GM10266 (cell line): ENCODE measurements around the gene MREG.

Experiments used
- DNase-seq: peaks from one replicate; pipeline ENCODE4 v3.0.0; 2012; ENCODE audit errors: extremely low spot score
- CTCF ChIP-seq: IDR thresholded peaks from 2 replicates; pipeline ENCODE4 v1.5.1; 2012; ENCODE audit warnings: mild to moderate bottlenecking, low read depth; ENCODE audit not compliant: control insufficient read depth, insufficient read depth; ENCODE audit errors: missing control alignments

The MREG gene

GRCh38 chr2:215952860-215953637 is 60.3 kb downstream of the MREG start:
- no peak for DNase-seq
- TF ChIP-seq CTCF: no peak

- DNase-seq: no peak
- TF ChIP-seq CTCF: no peak
Measured at GRCh38 chr2:215951558-215951957, 61.8 kb downstream of the MREG start.

GRCh38 chr2:215949991-215950404 is 63.4 kb downstream of the MREG start:
- TF ChIP-seq CTCF: peak; percentile 44
- DNase-seq: peak; percentile 49

GRCh38 chr2:215948051-215948450 is 65.3 kb downstream of the MREG start:
- TF ChIP-seq CTCF: no peak

GRCh38 chr2:215946586-215946985 is 66.8 kb downstream of the MREG start:
- DNase-seq: no peak
- TF ChIP-seq CTCF: no peak

More at GRCh38 chr2:215948051-215948450, 65.3 kb downstream of the MREG start:
- DNase-seq: no peak

GRCh38 chr2:215942194-215942593 is 71.2 kb downstream of the MREG start:
- no peak for DNase-seq
- TF ChIP-seq CTCF: no peak

GRCh38 chr2:215941726-215942125 is 71.6 kb downstream of the MREG start:
- DNase-seq: no peak
- TF ChIP-seq CTCF: no peak
